SK-N-SH (cell line): ENCODE measurements around the gene TOPAZ1. TPM values are rescaled to one million over a fixed set of nuclear protein-coding genes. Genes with fewer than 3 reads are reported as not detected.

Source experiments
- CTCF ChIA-PET: fragments of 300-600, 350-600 bp; formaldehyde crosslinking; extraction: SDS; loops from one replicate; lab custom pipeline; 2021; lab: Yijun Ruan, JAX
- POLR2A ChIA-PET: fragments of 350-600 bp; sonication (Branson Sonifier 250); formaldehyde crosslinking; extraction: SDS; loops from one replicate; lab custom pipeline; 2020; ENCODE audit warnings: antibody characterized with exemption, inconsistent platforms; lab: Yijun Ruan, JAX
- DNase-seq: peaks from one replicate; pipeline ENCODE4 v3.0.0; 2012
- H2AFZ ChIP-seq: fragments of 200-600 bp; sonication (generic); 2 replicates; pipeline ENCODE4 v1.8.1; 2016; ENCODE audit warnings: antibody characterized with exemption, mild to moderate bottlenecking, low read depth
- H3F3A ChIP-seq: fragments of 200-600 bp; sonication (generic); replicated peaks from 2 replicates; pipeline ENCODE3; 2016; ENCODE audit warnings: antibody characterized with exemption, mild to moderate bottlenecking; ENCODE audit not compliant: insufficient read depth
- H3K27ac ChIP-seq, 2 experiments: fragments of 200-500 bp in 1 of 2; fragments of 200-600 bp in 1 of 2; sonication (Bioruptor generic) in 1 of 2; sonication (generic), shearing (Covaris generic) in 1 of 2; 2 replicates each; pipeline versions ENCODE4 v1.5.1 to v1.6.1; 2014 to 2016; ENCODE audit warnings: low read depth in 2 of 2, inconsistent platforms in 1 of 2, low read length in 1 of 2, mild to moderate bottlenecking in 1 of 2, mixed read lengths in 1 of 2
- H3K27me3 ChIP-seq: fragments of 200-600 bp; sonication (generic), shearing (Covaris generic); 2 replicates; pipeline ENCODE4 v1.6.1; 2016; ENCODE audit warnings: mixed run types; ENCODE audit not compliant: insufficient read depth
- H3K36me3 ChIP-seq, 2 experiments: fragments of 200-500 bp in 1 of 2; fragments of 200-600 bp in 1 of 2; sonication (Bioruptor generic) in 1 of 2; sonication (generic) in 1 of 2; replicated peaks in 1 of 2; 2 replicates each; pipeline versions ENCODE3 to v1.5.1; 2014 to 2016; ENCODE audit warnings: low read length in 1 of 2, mild to moderate bottlenecking in 1 of 2; ENCODE audit not compliant: insufficient read depth in 2 of 2, control insufficient read depth in 1 of 2
- H3K4me1 ChIP-seq, 2 experiments: fragments of 200-500 bp in 1 of 2; fragments of 200-600 bp in 1 of 2; sonication (Bioruptor generic) in 1 of 2; sonication (generic), shearing (Covaris generic) in 1 of 2; 2 replicates each; pipeline versions ENCODE4 v1.5.1 to v1.6.1; 2014 to 2016; ENCODE audit warnings: low read depth in 1 of 2, low read length in 1 of 2, mixed run types in 1 of 2; ENCODE audit not compliant: insufficient read depth in 2 of 2, control insufficient read depth in 1 of 2
- H3K4me2 ChIP-seq: fragments of 200-600 bp; sonication (generic), shearing (Covaris generic); 2 replicates; pipeline ENCODE4 v1.6.1; 2017; ENCODE audit warnings: mixed run types
- H3K4me3 ChIP-seq, 2 experiments: fragments of 200-500 bp in 1 of 2; fragments of 200-600 bp in 1 of 2; sonication (Bioruptor generic) in 1 of 2; sonication (generic), shearing (Covaris generic) in 1 of 2; 2 replicates each; pipeline versions ENCODE4 v1.5.1 to v1.8.1; 2014 to 2016; ENCODE audit warnings: low read depth in 2 of 2, inconsistent platforms in 1 of 2, low read length in 1 of 2, mild to moderate bottlenecking in 1 of 2, mixed read lengths in 1 of 2, moderate library complexity in 1 of 2
- H3K79me2 ChIP-seq: fragments of 200-600 bp; sonication (generic); 2 replicates; pipeline ENCODE4 v1.8.1; 2017; ENCODE audit warnings: mild to moderate bottlenecking; ENCODE audit not compliant: insufficient read depth
- H3K9ac ChIP-seq: fragments of 200-600 bp; sonication (generic); 2 replicates; pipeline ENCODE4 v1.6.1; 2017; ENCODE audit warnings: mixed run types
- H3K9me2 ChIP-seq: fragments of 200-600 bp; sonication (generic); 2 replicates; pipeline ENCODE4 v1.6.1; 2017; ENCODE audit warnings: mixed run types
- H3K9me3 ChIP-seq: fragments of 200-600 bp; sonication (generic); 2 replicates; pipeline ENCODE4 v1.6.1; 2017; ENCODE audit warnings: mixed run types, mild to moderate bottlenecking, moderate library complexity
- H4K20me1 ChIP-seq: fragments of 200-600 bp; sonication (generic); 2 replicates; pipeline ENCODE4 v1.6.1; 2017; ENCODE audit warnings: mild to moderate bottlenecking, mixed run types; ENCODE audit not compliant: insufficient read depth
- CHD2 ChIP-seq: fragments of 150-350 bp; IDR thresholded peaks from 2 replicates; pipeline ENCODE4 v1.6.1; 2018; ENCODE audit warnings: low read length; ENCODE audit not compliant: partially characterized antibody
- CTCF ChIP-seq: fragments of 200-600 bp; sonication (generic); IDR thresholded peaks from 2 replicates; pipeline ENCODE4 v1.6.1; 2017; ENCODE audit warnings: antibody characterized with exemption, mild to moderate bottlenecking, moderate library complexity
- ELF1 ChIP-seq: IDR thresholded peaks from 2 replicates; pipeline ENCODE4 v1.4.0; 2012
- EP300 ChIP-seq, 2 experiments: IDR thresholded peaks; 2 replicates each; pipeline versions ENCODE4 v1.4.0 to v1.6.1; 2012; ENCODE audit warnings: borderline replicate concordance in 1 of 2, low read depth in 1 of 2, low read length in 1 of 2
- FOXM1 ChIP-seq: IDR thresholded peaks from 2 replicates; pipeline ENCODE4 v1.4.0; 2012; ENCODE audit warnings: low read depth, mild to moderate bottlenecking
- GABPA ChIP-seq: IDR thresholded peaks from 2 replicates; pipeline ENCODE4 v1.4.0; 2012; ENCODE audit warnings: low read depth, mild to moderate bottlenecking
- GATA2 ChIP-seq: sonication (generic); formaldehyde crosslinking; IDR thresholded peaks from 2 replicates; pipeline ENCODE4 v1.5.0; 2020; ENCODE audit warnings: mild to moderate bottlenecking, missing genetic modification reagents
- IRF3 ChIP-seq: fragments of 150-350 bp; IDR thresholded peaks from 2 replicates; pipeline ENCODE4 v1.6.1; 2016; ENCODE audit warnings: mild to moderate bottlenecking, low read depth, low read length
- JUND ChIP-seq: IDR thresholded peaks from 2 replicates; pipeline ENCODE4 v1.4.0; 2012
- MEF2A ChIP-seq: IDR thresholded peaks from 2 replicates; pipeline ENCODE4 v1.4.0; 2012; ENCODE audit warnings: low read depth, borderline replicate concordance
- NFIC ChIP-seq: IDR thresholded peaks from 2 replicates; pipeline ENCODE4 v1.4.0; 2012; ENCODE audit warnings: borderline replicate concordance
- NRF1 ChIP-seq: IDR thresholded peaks from 2 replicates; pipeline ENCODE4 v1.6.1; 2012; ENCODE audit warnings: low read depth, mild to moderate bottlenecking, low read length
- POLR2AphosphoS5 ChIP-seq: IDR thresholded peaks from 2 replicates; pipeline ENCODE4 v1.6.1; 2012; ENCODE audit warnings: low read depth, low read length
- RAD21 ChIP-seq: IDR thresholded peaks from 2 replicates; pipeline ENCODE4 v1.6.1; 2012; ENCODE audit warnings: mild to moderate bottlenecking, low read length
- RCOR1 ChIP-seq: fragments of 150-350 bp; IDR thresholded peaks from 2 replicates; pipeline ENCODE4 v1.6.1; 2017; ENCODE audit warnings: antibody characterized with exemption, low read length
- RFX5 ChIP-seq: IDR thresholded peaks from 2 replicates; pipeline ENCODE4 v1.6.1; 2012; ENCODE audit warnings: mild to moderate bottlenecking, improper control_type of control experiment, low read length
- SMC3 ChIP-seq: IDR thresholded peaks from 2 replicates; pipeline ENCODE4 v1.6.1; 2012; ENCODE audit warnings: low read depth, low read length, improper control_type of control experiment
- TAF1 ChIP-seq: IDR thresholded peaks from 2 replicates; pipeline ENCODE4 v1.6.1; 2012; ENCODE audit warnings: low read depth, mild to moderate bottlenecking, low read length, moderate library complexity, borderline replicate concordance
- TCF12 ChIP-seq: IDR thresholded peaks from 2 replicates; pipeline ENCODE4 v1.4.0; 2012
- YY1 ChIP-seq: IDR thresholded peaks from 2 replicates; pipeline ENCODE4 v1.4.0; 2012; ENCODE audit warnings: low read depth, mild to moderate bottlenecking
- WGBS: methylation state at CpG from one replicate; pipeline ENCODE4 v1.1.6; 2017; ENCODE audit warnings: low lambda C conversion rate; 5-methylcytosine and 5-hydroxymethylcytosine counted together
- polyA plus RNA-seq, 3 experiments: library from polyadenylated mRNA; depleted of rRNA; stranded (reverse); fragments of >200 nt; gene quantifications; 2 replicates each; pipeline ENCODE4 v1.2.3, GENCODE V29; 2012

Gene TOPAZ1
- polyA plus RNA-seq, 1 of the 3 experiments (the other 2 are of a cell fraction) = not detected

GRCh38 chr3:44198284-44199269 lies 43.1 kb upstream of the TOPAZ1 start:
- WGBS = 15% methylated on average over 15 of the region's 15 CpGs
- DNase-seq = peak; percentile 79
- POLR2A ChIA-PET = no interaction called here
- Histone ChIP-seq H3K9ac (no peak overlapping the region), H3K9me3 (no peaks in the 10 kb centered on the region), H2AFZ (no peak overlapping the region), H3K4me3 (no peak overlapping the region; a peak in 1 of 4 replicates), H3F3A (no peaks in the 10 kb centered on the region), H3K36me3 (no peaks in the 10 kb centered on the region), H3K4me1 (no peaks in the 10 kb centered on the region), H3K27me3 (peaks cover 6% of the 10 kb centered on the region; the same call in 1 of the 2 replicates), H3K9me2 (no peaks in the 10 kb centered on the region), H3K27ac (no peak overlapping the region), H3K4me2 (no peak overlapping the region), H3K79me2 (no peaks in the 10 kb centered on the region), H4K20me1 (no peaks in the 10 kb centered on the region)
- CTCF ChIA-PET = interaction anchor here (0.5 to 6.3 kb wide), 49 partner anchors 9 to 1237 kb away, joined by 3 to 41 read pairs (median 4); no protein-coding TSS in a partner anchor
- no peak for TF ChIP-seq POLR2AphosphoS5
- peak; percentile 56 for TF ChIP-seq CHD2
- no peak for TF ChIP-seq FOXM1
- TF ChIP-seq IRF3 = no peak
- TF ChIP-seq MEF2A = no peak
- no peak for TF ChIP-seq EP300 (IDR thresholded peaks at IDR 0.05; ENCODE audit: borderline replicate concordance in 1 of 2, low read depth in 1 of 2, low read length in 1 of 2)
- no peak for TF ChIP-seq GABPA
- no peak for TF ChIP-seq TCF12
- TF ChIP-seq ELF1 = no peak
- TF ChIP-seq JUND = no peak
- peak; percentile 88 for TF ChIP-seq SMC3
- peak; percentile 96 for TF ChIP-seq RAD21
- no peak for TF ChIP-seq TAF1
- TF ChIP-seq CTCF = peak; percentile 86
- TF ChIP-seq RFX5 = no peak
- TF ChIP-seq, all 33 proteins: peak for 4

GRCh38 chr3:44206261-44206660 lies 35.4 kb upstream of the TOPAZ1 start:
- Histone ChIP-seq H3K4me1 (no peaks in the 10 kb centered on the region), H3K79me2 (no peaks in the 10 kb centered on the region), H4K20me1 (no peaks in the 10 kb centered on the region), H2AFZ (no peak overlapping the region), H3K9me2 (no peaks in the 10 kb centered on the region)
- ChIA-PET POLR2A (no interaction called here), CTCF (interaction anchor here (0.6 to 1.8 kb wide), 4 partner anchors 8 to 703 kb away, joined by 3 to 7 read pairs (median 3); no protein-coding TSS in a partner anchor)
- 19% methylated on average over 3 of the region's 4 CpGs for WGBS
- TF ChIP-seq GATA2 (CRISPR knock-in tag) = no peak
- no peak for TF ChIP-seq YY1
- no peak for TF ChIP-seq EP300 (IDR thresholded peaks at IDR 0.05; ENCODE audit: borderline replicate concordance in 1 of 2, low read depth in 1 of 2, low read length in 1 of 2)
- no peak for TF ChIP-seq SMC3
- no peak for TF ChIP-seq RAD21
- no peak for TF ChIP-seq NRF1
- TF ChIP-seq MEF2A = no peak
- TF ChIP-seq TCF12 = no peak
- no peak for TF ChIP-seq RCOR1
- TF ChIP-seq IRF3 = no peak
- no peak for TF ChIP-seq CTCF
- TF ChIP-seq NFIC = no peak
- no peak for TF ChIP-seq TAF1
- TF ChIP-seq JUND = no peak
- TF ChIP-seq, all 33 proteins: peak for 0
- H3K9ac ChIP-seq = no peak overlapping the region
- H3K36me3 ChIP-seq = no peaks in the 10 kb centered on the region
- no peak for DNase-seq
- H3K27ac ChIP-seq = no peak overlapping the region
- H3K4me2 ChIP-seq = no peak overlapping the region
- H3K9me3 ChIP-seq = no peaks in the 10 kb centered on the region
- H3K27me3 ChIP-seq = no peaks in the 10 kb centered on the region
- H3F3A ChIP-seq = no peaks in the 10 kb centered on the region
- H3K4me3 ChIP-seq = no peak overlapping the region
